HCT116 (cell line): ENCODE measurements around the gene SLIT1. TPM values are rescaled to one million over a fixed set of nuclear protein-coding genes. Genes with fewer than 3 reads are reported as not detected.

Experiments
- ATAC-seq: fragments of 200-7000 bp; cut with Tn5 transposase; 2 replicates; pipeline ENCODE4 v1.9.1; 2020; ENCODE audit warnings: mild to moderate bottlenecking, moderate library complexity
- BruUV-seq: library from RNA; stranded (reverse); fragments of 400-500 nt; replicated peaks from 2 replicates; lab custom pipeline; 2021; lab: Mats Ljungman, UMichigan
- CTCF ChIA-PET: fragments of 300-600 bp; sonication (Branson Sonifier 250); formaldehyde crosslinking; loops from one replicate; lab custom pipeline; 2021; ENCODE audit warnings: antibody characterized with exemption; lab: Charles Lee
- POLR2A ChIA-PET: fragments of 300-600, 350-600 bp; sonication (Branson Sonifier 250); formaldehyde crosslinking; loops from one replicate; lab custom pipeline; 2021; ENCODE audit warnings: antibody characterized with exemption; lab: Charles Lee
- RAD21 ChIA-PET, 2 experiments: fragments of 300-600 bp; sonication (Branson Sonifier 250); formaldehyde crosslinking; loops; one replicate each; lab custom pipeline; 2023; ENCODE audit warnings: low total read pairs in 2 of 2; ENCODE audit not compliant: uncharacterized antibody in 2 of 2, unreplicated experiment in 2 of 2, low non-redundant PET in 1 of 2; lab: Charles Lee
- DNase-seq: peaks from one replicate; pipeline ENCODE4 v3.0.0-alpha.2; 2010; ENCODE audit warnings: low read depth, low spot score
- H2AFZ ChIP-seq: fragments of 200-600 bp; shearing (Covaris generic), sonication (generic); 2 replicates; pipeline ENCODE4 v1.6.1; 2017; ENCODE audit warnings: low read depth, mixed run types, mixed read lengths, antibody characterized with exemption, low read length; ENCODE audit not compliant: poor library complexity, severe bottlenecking
- H3K27ac ChIP-seq: 2 replicates; pipeline ENCODE4 v1.5.1; 2012; ENCODE audit warnings: low read depth, low read length
- H3K27me3 ChIP-seq: fragments of 200-600 bp; sonication (generic); 2 replicates; pipeline ENCODE4 v1.6.1; 2016; ENCODE audit warnings: mixed run types, low read length, mixed read lengths; ENCODE audit not compliant: insufficient read depth
- H3K36me3 ChIP-seq, 2 experiments: fragments of 200-500 bp in 1 of 2; fragments of 200-600 bp in 1 of 2; sonication (Bioruptor generic) in 1 of 2; sonication (generic) in 1 of 2; 2 replicates each; pipeline versions ENCODE4 v1.5.1 to v1.6.1; 2014 to 2016; ENCODE audit warnings: low read length in 2 of 2, inconsistent platforms in 1 of 2, mixed read lengths in 1 of 2, mixed run types in 1 of 2; ENCODE audit not compliant: insufficient read depth in 2 of 2, control insufficient read depth in 1 of 2
- H3K4me1 ChIP-seq, 2 experiments: fragments of 200-600 bp in 1 of 2; sonication (generic) in 1 of 2; 2 replicates each; pipeline versions ENCODE4 v1.5.1 to v1.6.1; 2012 to 2017; ENCODE audit warnings: low read length in 2 of 2, inconsistent platforms in 1 of 2, mild to moderate bottlenecking in 1 of 2, mixed read lengths in 1 of 2, mixed run types in 1 of 2, moderate library complexity in 1 of 2; ENCODE audit not compliant: insufficient read depth in 2 of 2, control insufficient read depth in 1 of 2
- H3K4me2 ChIP-seq: fragments of 200-600 bp; sonication (generic); 2 replicates; pipeline ENCODE4 v1.6.1; 2017; ENCODE audit warnings: mixed run types, low read length, mixed read lengths
- H3K4me3 ChIP-seq, 2 experiments: fragments of 200-600 bp in 1 of 2; sonication (generic) in 1 of 2; replicated peaks in 1 of 2; 2 replicates each; pipeline ENCODE4 v1.5.1; 2011 to 2016; ENCODE audit warnings: low read length in 2 of 2, control low read depth in 1 of 2, low read depth in 1 of 2, mild to moderate bottlenecking in 1 of 2, mixed read lengths in 1 of 2, mixed run types in 1 of 2
- H3K79me2 ChIP-seq: fragments of 200-600 bp; sonication (generic); 2 replicates; pipeline ENCODE4 v1.6.1; 2017; ENCODE audit warnings: mild to moderate bottlenecking, mixed run types, low read length, moderate library complexity, mixed read lengths; ENCODE audit not compliant: insufficient read depth
- H3K9ac ChIP-seq: fragments of 200-600 bp; sonication (generic); 2 replicates; pipeline ENCODE4 v1.6.1; 2016; ENCODE audit warnings: low read length, mixed read lengths
- H3K9me2 ChIP-seq: fragments of 200-600 bp; sonication (generic), shearing (Covaris generic); 2 replicates; pipeline ENCODE4 v1.6.1; 2017; ENCODE audit warnings: mixed run types, mild to moderate bottlenecking, moderate library complexity; ENCODE audit not compliant: insufficient read depth
- H3K9me3 ChIP-seq, 2 experiments: fragments of 200-500 bp in 1 of 2; fragments of 200-600 bp in 1 of 2; sonication (Bioruptor generic) in 1 of 2; sonication (generic) in 1 of 2; 2 replicates each; pipeline ENCODE4 v1.6.1; 2014 to 2017; ENCODE audit warnings: low read length in 2 of 2, mixed read lengths in 2 of 2, inconsistent platforms in 1 of 2, low read depth in 1 of 2, mild to moderate bottlenecking in 1 of 2, mixed run types in 1 of 2, moderate library complexity in 1 of 2; ENCODE audit not compliant: control insufficient read depth in 1 of 2, insufficient read depth in 1 of 2
- H4K20me1 ChIP-seq: fragments of 200-600 bp; sonication (generic), shearing (Covaris generic); 2 replicates; pipeline ENCODE4 v1.6.1; 2017; ENCODE audit warnings: mixed run types, mild to moderate bottlenecking, moderate library complexity; ENCODE audit not compliant: insufficient read depth
- CBX3 ChIP-seq: IDR thresholded peaks from 2 replicates; pipeline ENCODE4 v1.6.1; 2012; ENCODE audit warnings: low read depth
- CEBPB ChIP-seq: IDR thresholded peaks from 2 replicates; pipeline ENCODE4 v1.6.1; 2012; ENCODE audit warnings: low read depth
- ELF1 ChIP-seq: IDR thresholded peaks from 2 replicates; pipeline ENCODE4 v1.6.1; 2012; ENCODE audit warnings: low read depth, borderline replicate concordance
- EZH2 ChIP-seq: fragments of 200-600 bp; sonication (generic); IDR thresholded peaks from 2 replicates; pipeline ENCODE4 v1.6.1; 2017; ENCODE audit warnings: antibody characterized with exemption, mixed run types
- FOSL1 ChIP-seq: IDR thresholded peaks from 2 replicates; pipeline ENCODE4 v1.6.1; 2012; ENCODE audit warnings: low read depth
- JUND ChIP-seq: IDR thresholded peaks from 2 replicates; pipeline ENCODE4 v1.6.1; 2012
- POLR2AphosphoS5 ChIP-seq: IDR thresholded peaks from 2 replicates; pipeline ENCODE4 v1.6.1; 2011; ENCODE audit warnings: mild to moderate bottlenecking, low read depth, low read length, moderate library complexity
- SIN3A ChIP-seq: IDR thresholded peaks from 2 replicates; pipeline ENCODE4 v1.6.1; 2012; ENCODE audit warnings: low read depth
- TCF7L2 ChIP-seq: IDR thresholded peaks from 2 replicates; pipeline ENCODE4 v1.7.0; 2011; ENCODE audit warnings: borderline replicate concordance, inconsistent platforms; ENCODE audit not compliant: insufficient read depth, insufficient read length; ENCODE audit errors: extremely low read depth
- ZFX ChIP-seq: fragments of 450-650 bp; IDR thresholded peaks from 2 replicates; pipeline ENCODE4 v1.6.1; 2017
- intact Hi-C: fragments of 100-400 bp; cut with micrococcal nuclease; formaldehyde crosslinking; loops from 2 replicates; pipeline ENCODE4 v1.10.0; 2022
- total RNA-seq: library from RNA; stranded (reverse); gene quantifications from one replicate; pipeline ENCODE4 v1.2.1, GENCODE V29; 2021; ENCODE audit not compliant: unreplicated experiment
- TF ChIP-seq, protein P1 (sequence below), 3 experiments: fragments of 200-600 bp in 1 of 3; sonication (generic) in 1 of 3; IDR thresholded peaks in 2 of 3; conservative IDR thresholded peaks in 1 of 3; 2 replicates each; pipeline ENCODE4 v1.5.1; 2012 to 2017; ENCODE audit warnings: low read depth in 2 of 3, low read length in 2 of 3, antibody characterized with exemption in 1 of 3, borderline replicate concordance in 1 of 3, control low read depth in 1 of 3, mild to moderate bottlenecking in 1 of 3, mixed read lengths in 1 of 3, mixed run types in 1 of 3, moderate library complexity in 1 of 3; ENCODE audit not compliant: insufficient read depth in 1 of 3
- TF ChIP-seq, protein P2 (sequence below): IDR thresholded peaks from 2 replicates; pipeline ENCODE4 v1.6.1; 2012
- TF ChIP-seq, protein P3 (sequence below): IDR thresholded peaks from 2 replicates; pipeline ENCODE4 v1.6.1; 2012; ENCODE audit warnings: low read depth
- TF ChIP-seq, protein P4 (sequence below): IDR thresholded peaks from 2 replicates; pipeline ENCODE4 v1.6.1; 2012
- TF ChIP-seq, protein P5 (sequence below): IDR thresholded peaks from 2 replicates; pipeline ENCODE4 v1.6.1; 2011; ENCODE audit warnings: mild to moderate bottlenecking, low read length, moderate library complexity; ENCODE audit not compliant: insufficient replicate concordance; ENCODE audit errors: extremely low read depth

The SLIT1 gene
- total RNA-seq, 1 experiment from 2014 or later: 0.42 TPM

DNA sequence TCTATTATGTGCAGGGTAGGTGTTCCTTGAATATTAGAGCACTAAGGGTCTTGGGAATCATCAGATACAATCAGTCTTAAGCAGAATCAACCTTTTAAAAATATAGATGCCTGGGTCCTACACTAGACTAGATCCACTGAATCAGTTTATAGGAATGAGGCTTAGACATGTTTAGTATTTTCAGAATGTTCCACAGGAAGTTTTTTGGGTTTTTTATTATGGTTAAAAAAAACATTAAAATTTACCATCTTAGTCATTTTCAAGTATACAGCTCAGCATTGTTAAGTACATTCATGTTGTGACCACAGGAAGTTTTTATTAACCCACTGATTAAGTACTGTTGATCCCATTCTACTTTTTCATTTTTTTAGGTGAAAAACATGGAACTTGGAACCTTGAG is 217.9 kb downstream of the SLIT1 start:
- RAD21 ChIA-PET: no interaction called here
- DNase-seq: no peak
- Histone ChIP-seq H3K9ac (no peak overlapping the region), H3K79me2 (0 out of 2 replicates have a peak, but pooled peaks cover 3% of the 10 kb centered on the region)
- no peak for TF ChIP-seq SIN3A
- TF ChIP-seq, protein P1, sequence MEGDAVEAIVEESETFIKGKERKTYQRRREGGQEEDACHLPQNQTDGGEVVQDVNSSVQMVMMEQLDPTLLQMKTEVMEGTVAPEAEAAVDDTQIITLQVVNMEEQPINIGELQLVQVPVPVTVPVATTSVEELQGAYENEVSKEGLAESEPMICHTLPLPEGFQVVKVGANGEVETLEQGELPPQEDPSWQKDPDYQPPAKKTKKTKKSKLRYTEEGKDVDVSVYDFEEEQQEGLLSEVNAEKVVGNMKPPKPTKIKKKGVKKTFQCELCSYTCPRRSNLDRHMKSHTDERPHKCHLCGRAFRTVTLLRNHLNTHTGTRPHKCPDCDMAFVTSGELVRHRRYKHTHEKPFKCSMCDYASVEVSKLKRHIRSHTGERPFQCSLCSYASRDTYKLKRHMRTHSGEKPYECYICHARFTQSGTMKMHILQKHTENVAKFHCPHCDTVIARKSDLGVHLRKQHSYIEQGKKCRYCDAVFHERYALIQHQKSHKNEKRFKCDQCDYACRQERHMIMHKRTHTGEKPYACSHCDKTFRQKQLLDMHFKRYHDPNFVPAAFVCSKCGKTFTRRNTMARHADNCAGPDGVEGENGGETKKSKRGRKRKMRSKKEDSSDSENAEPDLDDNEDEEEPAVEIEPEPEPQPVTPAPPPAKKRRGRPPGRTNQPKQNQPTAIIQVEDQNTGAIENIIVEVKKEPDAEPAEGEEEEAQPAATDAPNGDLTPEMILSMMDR (IDR thresholded peaks at IDR 0.05 in 2 of 3, conservative IDR thresholded peaks at IDR 0.05 in 1 of 3; ENCODE audit: borderline replicate concordance in 1 of 3, insufficient read depth in 1 of 3, low read depth in 2 of 3, low read length in 2 of 3): no peak
- no peak for TF ChIP-seq EZH2
- TF ChIP-seq ELF1: no peak
- TF ChIP-seq, protein P2, sequence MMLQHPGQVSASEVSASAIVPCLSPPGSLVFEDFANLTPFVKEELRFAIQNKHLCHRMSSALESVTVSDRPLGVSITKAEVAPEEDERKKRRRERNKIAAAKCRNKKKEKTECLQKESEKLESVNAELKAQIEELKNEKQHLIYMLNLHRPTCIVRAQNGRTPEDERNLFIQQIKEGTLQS: no peak
- TF ChIP-seq POLR2AphosphoS5: no peak
- no peak for TF ChIP-seq JUND
- no peak for TF ChIP-seq CEBPB
- no peak for TF ChIP-seq FOSL1
- TF ChIP-seq CBX3: no peak
- TF ChIP-seq, protein P3, sequence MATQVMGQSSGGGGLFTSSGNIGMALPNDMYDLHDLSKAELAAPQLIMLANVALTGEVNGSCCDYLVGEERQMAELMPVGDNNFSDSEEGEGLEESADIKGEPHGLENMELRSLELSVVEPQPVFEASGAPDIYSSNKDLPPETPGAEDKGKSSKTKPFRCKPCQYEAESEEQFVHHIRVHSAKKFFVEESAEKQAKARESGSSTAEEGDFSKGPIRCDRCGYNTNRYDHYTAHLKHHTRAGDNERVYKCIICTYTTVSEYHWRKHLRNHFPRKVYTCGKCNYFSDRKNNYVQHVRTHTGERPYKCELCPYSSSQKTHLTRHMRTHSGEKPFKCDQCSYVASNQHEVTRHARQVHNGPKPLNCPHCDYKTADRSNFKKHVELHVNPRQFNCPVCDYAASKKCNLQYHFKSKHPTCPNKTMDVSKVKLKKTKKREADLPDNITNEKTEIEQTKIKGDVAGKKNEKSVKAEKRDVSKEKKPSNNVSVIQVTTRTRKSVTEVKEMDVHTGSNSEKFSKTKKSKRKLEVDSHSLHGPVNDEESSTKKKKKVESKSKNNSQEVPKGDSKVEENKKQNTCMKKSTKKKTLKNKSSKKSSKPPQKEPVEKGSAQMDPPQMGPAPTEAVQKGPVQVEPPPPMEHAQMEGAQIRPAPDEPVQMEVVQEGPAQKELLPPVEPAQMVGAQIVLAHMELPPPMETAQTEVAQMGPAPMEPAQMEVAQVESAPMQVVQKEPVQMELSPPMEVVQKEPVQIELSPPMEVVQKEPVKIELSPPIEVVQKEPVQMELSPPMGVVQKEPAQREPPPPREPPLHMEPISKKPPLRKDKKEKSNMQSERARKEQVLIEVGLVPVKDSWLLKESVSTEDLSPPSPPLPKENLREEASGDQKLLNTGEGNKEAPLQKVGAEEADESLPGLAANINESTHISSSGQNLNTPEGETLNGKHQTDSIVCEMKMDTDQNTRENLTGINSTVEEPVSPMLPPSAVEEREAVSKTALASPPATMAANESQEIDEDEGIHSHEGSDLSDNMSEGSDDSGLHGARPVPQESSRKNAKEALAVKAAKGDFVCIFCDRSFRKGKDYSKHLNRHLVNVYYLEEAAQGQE: no peak
- no peak for TF ChIP-seq TCF7L2
- TF ChIP-seq, protein P4, sequence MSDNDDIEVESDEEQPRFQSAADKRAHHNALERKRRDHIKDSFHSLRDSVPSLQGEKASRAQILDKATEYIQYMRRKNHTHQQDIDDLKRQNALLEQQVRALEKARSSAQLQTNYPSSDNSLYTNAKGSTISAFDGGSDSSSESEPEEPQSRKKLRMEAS: no peak
- TF ChIP-seq, protein P5, sequence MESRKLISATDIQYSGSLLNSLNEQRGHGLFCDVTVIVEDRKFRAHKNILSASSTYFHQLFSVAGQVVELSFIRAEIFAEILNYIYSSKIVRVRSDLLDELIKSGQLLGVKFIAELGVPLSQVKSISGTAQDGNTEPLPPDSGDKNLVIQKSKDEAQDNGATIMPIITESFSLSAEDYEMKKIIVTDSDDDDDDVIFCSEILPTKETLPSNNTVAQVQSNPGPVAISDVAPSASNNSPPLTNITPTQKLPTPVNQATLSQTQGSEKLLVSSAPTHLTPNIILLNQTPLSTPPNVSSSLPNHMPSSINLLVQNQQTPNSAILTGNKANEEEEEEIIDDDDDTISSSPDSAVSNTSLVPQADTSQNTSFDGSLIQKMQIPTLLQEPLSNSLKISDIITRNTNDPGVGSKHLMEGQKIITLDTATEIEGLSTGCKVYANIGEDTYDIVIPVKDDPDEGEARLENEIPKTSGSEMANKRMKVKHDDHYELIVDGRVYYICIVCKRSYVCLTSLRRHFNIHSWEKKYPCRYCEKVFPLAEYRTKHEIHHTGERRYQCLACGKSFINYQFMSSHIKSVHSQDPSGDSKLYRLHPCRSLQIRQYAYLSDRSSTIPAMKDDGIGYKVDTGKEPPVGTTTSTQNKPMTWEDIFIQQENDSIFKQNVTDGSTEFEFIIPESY: no peak
- no peak for TF ChIP-seq ZFX
- TF ChIP-seq, all 23 proteins: peak for 0
- Histone ChIP-seq H3K27ac (no peak overlapping the region), H3K36me3 (no peaks in the 10 kb centered on the region), H3K4me2 (no peak overlapping the region), H3K4me1 (no peaks in the 10 kb centered on the region), H3K4me3 (no peak overlapping the region), H4K20me1 (no peaks in the 10 kb centered on the region), H3K9me3 (no peaks in the 10 kb centered on the region), H3K27me3 (no peaks in the 10 kb centered on the region), H3K9me2 (no peaks in the 10 kb centered on the region), H2AFZ (no peak overlapping the region)
- intact Hi-C loops: no loop called here
- ChIA-PET CTCF (no interaction called here), POLR2A (no interaction called here)
- no TSS peak for BruUV-seq
- ATAC-seq: no peak
